T-helper 22 cell (primary cell): ENCODE results near the gene SORD.
"Not testable (repeated sequence)": the region's sequence is repeated elsewhere in the genome, so short reads cannot be mapped to it uniquely, and the experiment has no call there.

Source experiments
- DNase-seq: peaks from one replicate; pipeline ENCODE4 v3.0.0-alpha.2; 2020; ENCODE audit warnings: low read depth

Gene SORD

GRCh38 chr15:45097466-45097865, 74.5 kb downstream of the SORD start:
- DNase-seq: no peak

DNA sequence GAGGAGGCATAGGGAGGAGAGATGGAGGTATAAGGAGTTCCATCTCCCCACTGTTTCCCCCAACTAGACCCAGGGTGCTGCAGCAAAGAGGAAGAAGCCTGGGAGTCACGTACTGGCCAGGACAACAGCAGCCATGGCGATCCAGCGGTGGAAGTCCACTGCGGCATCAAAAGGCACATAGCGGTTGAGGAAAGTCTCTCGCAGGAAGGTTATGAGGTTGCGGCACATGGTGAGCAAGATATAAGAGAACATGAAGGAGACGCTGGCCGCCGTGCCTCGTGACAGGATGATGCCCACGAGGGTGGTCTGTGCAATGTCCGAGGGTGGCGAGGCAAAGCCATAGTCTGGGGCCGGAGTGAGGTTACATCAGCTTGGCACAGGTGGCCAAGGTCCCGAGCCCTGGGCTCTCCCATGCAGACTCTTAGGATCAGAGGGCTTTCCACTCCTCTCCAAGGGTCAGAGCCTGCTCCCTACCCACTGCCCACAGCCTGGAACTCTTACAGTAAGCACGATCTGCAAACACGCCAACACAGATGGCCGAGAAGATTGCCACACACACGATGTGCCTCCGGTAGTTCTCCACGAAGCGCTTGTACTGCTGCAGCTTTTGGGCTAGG, 76.7 kb downstream of the SORD start:
- no peak for DNase-seq

DNA sequence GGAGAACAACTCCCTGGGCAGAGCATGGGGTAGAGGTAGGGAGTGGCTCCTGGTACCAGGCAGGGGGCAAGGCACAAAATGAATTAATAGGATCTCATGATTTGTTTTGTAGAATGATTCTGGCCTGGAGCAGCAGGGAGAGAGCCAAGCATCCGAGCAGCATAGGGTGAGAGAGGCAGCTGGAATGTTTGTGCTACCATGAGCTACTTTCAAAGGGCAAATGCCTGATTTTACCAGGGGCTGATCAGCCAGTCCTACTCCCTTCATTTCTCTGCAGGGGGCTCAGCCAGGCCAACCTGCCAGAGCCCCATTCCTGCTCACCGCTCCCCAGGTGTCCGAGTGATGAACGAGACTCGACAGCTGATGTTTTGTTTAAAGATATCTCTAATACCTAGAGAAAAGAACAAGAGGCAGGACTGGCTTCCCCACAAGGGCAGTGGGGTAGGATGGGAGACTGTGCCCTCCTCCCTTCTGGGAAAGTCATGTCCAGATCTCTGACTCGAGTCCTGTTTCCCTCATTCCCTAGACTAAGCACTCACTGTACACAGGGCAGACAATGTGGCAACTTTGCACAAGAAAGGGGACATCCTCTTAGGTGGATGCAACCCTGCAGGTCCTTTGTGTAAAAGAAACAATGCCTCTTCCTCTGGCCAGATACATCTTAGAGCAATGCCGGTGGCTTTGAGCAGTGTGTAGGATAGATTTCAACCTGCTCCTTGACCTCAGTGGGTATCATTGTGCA, 78.1 kb downstream of the SORD start:
- DNase-seq: no peak

- DNase-seq: no peak
Observed at GRCh38 chr15:45101749-45102148, 78.8 kb downstream of the SORD start.

DNA sequence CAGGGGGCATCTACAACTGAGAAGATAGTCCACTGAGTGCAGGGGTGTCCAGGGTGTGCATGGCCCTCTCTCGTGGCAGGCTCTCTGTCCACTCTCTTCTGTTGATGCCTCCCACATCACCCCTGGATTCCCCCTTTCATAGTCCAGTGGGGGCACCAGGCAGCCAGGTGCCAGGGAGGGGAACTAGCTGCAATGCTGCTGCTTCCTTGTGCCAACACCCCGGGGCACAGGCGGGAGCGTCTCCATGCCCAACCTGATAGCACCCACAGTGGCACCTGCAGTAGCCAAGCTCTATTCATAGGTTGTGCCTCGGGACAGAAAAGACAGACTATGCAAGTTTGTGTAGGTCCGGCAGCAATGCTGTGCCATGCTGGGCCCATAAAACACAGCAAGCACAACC, 79.2 kb downstream of the SORD start:
- DNase-seq: no peak

GRCh38 chr15:45104170-45104569, 81.2 kb downstream of the SORD start:
- DNase-seq: not testable (repeated sequence)

DNA sequence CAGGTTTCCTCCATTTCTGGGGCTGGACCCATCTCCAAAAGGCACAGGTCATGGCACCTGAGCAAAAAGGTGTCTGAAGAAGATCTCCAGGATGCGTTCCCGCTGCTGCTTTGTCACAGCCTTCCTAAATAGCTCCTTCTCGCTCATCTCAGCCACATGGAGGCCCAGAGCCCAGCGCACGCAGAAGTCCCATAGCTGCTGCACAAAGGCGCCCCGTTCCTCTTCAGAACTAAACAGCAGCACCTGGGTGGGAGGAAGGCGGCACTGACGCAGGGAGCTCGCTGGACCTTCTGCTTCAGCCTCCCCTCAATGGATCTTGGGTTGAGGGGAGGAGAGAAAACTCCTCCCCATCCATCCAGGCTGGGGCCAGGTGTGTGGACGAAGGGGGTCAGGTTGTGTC, 82.6 kb downstream of the SORD start:
- no peak for DNase-seq

DNA sequence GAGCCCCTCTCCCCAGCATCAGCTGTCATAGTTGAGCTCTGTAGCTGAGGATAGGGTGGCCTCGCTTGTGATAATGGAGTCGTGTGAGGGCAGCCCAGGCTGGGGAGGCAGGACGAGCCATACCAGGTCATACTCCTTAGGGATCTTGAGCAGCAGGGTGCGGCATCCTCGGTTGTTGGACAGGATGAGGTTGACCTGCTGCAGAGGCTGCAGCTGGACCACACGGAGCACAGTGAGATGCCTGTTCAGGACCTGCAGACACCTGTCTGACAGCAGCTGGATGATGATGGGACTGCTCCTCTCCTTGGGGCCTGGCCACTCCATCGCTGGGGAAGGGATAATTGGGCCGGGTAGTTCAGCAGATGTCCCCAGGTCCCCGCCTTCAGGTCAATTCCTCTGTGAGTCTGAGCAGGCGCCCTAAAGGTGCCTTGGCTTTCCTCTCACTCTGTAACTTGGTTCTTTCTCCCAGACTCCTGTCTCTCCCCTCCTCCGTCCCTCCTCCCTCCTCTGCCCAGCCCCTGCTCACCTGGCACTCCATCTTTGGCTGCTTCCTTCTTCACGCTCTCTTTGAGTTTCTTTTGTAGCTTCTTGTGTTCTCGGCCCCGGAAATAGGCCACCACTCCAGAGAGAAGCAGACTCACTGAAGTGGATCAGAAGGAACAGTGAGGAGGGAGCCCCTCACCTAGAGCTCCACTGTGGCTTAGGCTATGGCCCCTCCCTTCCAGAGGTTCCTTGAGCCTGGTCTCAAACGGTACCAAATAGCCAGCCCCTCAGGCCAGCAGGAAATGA, 83.2 kb downstream of the SORD start:
- no peak for DNase-seq

DNA sequence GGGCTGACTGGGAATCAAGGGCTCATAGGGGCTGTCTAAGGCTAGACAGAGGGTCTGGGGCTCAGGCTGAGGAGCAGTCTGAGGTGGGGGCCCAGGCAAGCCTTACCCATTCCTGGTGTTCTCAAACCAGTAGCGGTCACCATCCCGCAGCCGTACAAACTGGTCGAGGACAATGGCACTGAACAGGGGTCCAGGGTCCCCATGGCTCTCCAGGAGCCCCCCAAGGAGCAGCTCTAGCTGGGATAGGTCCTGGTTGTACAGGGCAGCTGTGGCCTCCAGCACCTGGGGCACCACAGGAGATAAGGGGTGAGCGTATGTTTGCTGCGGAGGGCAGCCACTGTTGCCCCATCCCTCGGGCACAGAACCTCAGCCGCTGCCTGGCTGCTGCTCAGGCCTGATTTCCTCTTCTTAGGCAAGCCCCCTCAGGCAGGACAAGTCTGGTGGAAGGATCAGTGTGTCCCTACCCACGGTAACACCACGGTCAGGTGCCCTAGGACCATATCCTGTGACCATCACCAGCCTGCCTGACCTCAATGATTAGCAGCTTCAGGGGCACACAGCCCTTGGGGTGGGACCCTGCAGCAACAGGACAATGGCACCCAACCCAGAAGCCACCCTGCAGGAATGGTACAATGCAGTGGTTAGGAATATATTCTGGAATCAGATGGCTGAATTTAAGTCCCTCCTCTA, 85.1 kb downstream of the SORD start:
- DNase-seq: no peak

DNA sequence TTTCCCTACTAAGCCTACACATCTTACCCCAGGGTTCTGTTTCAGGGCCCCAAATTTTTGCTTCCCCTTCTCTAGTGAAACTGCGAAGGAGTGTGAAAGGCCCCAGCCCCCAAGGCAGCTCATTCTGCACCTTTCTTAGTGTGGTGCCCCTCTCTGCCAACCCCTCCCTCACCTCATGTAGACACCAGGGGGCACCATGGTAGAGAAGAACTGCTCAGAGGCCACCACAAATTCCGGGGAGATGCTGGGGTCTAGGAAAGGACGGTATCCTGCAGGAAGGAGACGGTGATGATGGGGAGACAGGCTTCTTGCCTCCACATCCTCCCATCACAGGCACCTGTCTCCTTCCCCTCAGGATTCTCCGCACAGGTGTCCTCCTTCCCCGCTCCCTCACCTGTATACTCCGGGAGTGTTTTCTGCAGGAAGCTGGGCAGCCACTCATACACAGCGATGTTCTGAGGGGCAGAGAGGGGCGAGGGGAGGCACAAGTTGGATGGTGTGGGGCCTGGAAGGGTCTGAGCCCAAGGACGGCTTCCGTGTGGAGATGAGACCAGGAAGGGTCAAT, 87.3 kb downstream of the SORD start:
- DNase-seq: no peak

DNA sequence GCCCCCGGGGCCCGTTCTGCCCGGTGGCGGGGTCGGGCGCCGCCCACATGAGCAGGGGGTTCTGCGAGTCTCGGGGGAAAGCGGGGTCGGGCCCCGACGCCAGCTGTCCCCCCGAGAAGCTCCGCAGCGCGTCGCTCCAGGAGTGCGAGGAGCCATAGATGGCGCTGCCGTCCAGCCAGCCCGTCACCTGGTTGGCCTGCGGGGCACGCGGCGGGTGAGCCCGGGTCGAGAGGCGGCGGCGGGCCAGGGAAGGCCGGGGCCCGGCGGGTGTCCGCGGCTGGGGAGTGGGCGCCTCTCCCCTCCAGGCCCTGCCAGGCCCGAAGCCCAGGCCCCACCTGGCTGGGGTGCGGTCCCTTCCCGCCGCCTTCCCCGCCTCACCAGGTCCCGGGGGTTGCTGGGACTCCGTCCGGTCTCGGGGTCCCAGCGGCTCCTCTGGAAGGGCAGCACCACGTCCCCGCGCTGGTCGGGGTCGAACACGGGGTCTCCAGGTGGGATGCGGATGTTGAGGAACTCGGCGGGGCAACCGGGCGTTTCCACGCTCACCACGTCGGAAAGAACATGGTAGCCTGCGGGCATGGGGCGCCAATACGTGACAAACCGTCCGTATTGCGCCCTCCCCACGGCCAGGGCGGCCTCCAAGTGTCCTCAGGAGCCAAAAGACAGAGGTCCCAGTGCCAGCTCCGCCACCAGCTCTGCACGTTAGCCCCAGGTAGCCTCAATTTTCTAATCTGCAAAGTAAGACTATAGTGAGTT, 88.6 kb downstream of the SORD start:
- DNase-seq: no peak

GRCh38 chr15:45112143-45112590, 89.2 kb downstream of the SORD start:
- no peak for DNase-seq

- DNase-seq: no peak
Observed at GRCh38 chr15:45112591-45113379, 89.8 kb downstream of the SORD start.

DNA sequence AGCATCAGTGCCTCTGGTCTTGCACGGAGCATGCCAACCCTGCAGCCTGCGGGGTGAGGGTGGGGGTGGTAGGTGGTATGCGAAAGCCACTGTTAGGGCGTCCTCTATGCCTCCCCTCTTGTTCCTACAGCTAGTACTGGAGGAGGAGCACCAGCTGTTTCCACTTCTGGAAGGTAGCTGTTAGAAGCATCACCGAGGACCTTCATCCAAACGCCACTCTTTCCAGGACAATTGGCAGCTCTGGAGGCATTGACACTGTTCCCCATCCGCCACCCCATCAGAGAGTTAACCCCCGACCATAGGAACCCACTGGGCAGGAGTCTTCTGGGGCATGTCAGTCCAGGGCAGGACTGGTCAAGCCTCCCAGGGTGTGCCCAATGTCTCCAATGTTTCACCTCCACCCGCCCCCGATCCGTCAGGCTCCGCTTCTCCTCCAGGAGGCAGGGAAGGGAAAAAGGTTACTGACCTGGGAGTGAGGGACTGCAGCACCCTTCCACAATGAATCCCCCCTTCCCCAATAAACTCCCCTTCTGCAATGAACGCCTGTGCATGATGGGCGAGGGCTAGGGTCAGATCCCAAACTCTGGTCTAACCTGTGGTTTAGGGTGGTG, 90.5 kb downstream of the SORD start:
- DNase-seq: no peak

- DNase-seq: no peak
Observed at GRCh38 chr15:45114076-45114750, 91.2 kb downstream of the SORD start, which contains the start of the genes DUOX2 and DUOXA2. TSS of gene DUOX2 (minus strand) at chr15:45114172. CDS start at chr15:45113411, 761 bp downstream. TSS of gene DUOXA2 (plus strand) at chr15:45114326. CDS start at chr15:45114606, 280 bp downstream.

- DNase-seq: no peak
Observed at GRCh38 chr15:45114751-45115085, 91.7 kb downstream of the SORD start.

DNA sequence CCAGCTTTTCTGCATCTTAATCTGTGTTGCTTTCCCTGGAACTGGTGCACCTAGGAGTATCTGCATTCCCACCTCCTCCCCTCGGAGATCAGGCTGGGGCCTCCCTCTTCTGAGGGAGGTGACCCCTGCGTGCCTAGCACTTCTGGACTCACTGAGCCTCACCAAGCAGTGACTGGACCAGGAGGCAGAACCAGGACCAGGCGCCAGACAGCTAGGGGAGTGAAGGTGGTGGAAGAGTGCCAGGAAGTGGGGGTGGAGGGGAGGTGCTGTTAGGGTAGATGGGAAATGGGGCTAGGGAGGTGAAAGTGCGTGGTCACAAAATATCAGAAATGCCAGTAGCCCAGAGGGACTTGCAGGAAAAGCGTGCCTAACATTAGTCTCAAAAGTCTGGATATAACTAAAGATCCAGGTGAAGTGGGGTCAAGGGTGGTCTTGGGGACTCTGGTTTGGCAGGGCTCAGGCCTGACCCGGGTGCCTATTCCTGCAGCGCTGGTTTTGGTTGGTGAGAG, 92.4 kb downstream of the SORD start:
- no peak for DNase-seq

GRCh38 chr15:45116006-45116481, 93.0 kb downstream of the SORD start:
- DNase-seq: no peak
